ENCODE results near the gene ZNF844.
A peak's percentile ranks its signal among the peaks of the same experiment; 100 is the strongest.

- peak; percentile 61 for TF ChIP-seq CTCF (IDR thresholded peaks at IDR 0.05)
- no peak for TF ChIP-seq EZH2 (IDR thresholded peaks at IDR 0.05; ENCODE audit: borderline replicate concordance, insufficient read depth, low read depth, low read length, poor library complexity, severe bottlenecking)
Observed at GRCh38 chr19:12126707-12127106, 62.2 kb downstream of the ZNF844 start.

Data from B cell (primary cell).